Measurements from ENCODE around the gene SNRNP25.

The SNRNP25 gene

DNA sequence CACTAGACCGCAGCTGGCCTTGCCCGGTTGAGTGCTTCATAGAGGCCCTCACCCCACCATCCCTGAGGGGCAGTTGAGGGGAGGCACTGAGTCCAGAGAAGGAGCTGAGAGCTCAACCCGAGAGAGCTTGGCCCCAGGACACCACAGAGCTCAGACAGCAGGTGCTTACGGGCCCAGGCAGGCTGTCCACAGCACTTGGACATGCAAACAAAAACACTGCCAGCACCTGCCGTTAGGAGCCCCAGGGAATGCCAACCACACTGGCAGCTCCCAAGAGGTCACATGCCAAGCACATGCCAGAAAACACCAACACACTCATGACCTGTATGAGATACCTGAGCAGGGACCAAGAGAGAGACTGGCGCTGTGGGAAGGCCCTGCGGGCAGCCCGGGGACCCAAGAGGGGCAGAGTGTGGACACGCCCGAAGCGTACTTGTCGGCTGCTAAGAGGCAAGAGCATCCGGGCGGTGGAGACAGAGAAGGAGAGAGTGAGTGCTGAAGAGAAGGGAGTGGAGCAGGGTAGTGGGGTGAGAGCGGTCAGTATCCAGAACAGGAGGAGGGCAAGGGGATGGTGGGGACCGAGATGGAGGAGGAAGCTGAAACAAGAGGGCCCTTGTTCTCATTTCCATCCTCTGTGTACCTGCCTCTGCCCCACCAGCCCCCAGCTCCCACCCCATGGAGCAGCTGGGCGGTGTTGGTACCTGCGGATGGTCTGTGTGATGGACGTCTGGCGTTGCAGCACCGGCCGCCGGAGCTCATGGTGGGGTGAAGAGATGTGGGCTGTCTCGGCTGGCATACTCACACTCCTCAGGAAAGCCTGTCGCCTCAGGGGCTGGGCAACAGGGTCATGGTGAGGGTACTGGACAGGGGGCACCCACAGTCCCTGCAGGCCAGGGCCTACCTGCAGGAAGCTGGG lies 10.6 kb downstream of the SNRNP25 start:
- FAIRE-seq, result no peak

DNA sequence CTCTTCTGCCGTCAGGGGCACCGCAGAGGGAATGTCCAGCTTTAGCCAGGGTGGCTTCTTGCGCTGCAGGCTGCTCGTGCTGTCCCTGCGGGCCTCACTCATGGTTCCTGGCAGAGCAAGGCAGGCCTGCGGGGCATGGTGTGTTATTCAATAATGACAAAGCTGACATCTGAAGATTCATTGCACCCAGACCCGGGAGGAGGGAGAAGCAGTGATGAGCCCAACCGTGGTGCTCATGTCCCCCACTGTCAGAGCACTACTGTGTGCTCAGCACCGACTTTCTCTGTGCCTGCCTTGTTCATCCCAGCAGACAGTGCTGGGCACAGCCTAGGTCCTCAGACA lies 11.3 kb downstream of the SNRNP25 start:
- FAIRE-seq, result no peak

GRCh38 chr16:65745-66144 lies 12.1 kb downstream of the SNRNP25 start:
- FAIRE-seq, result no peak

GRCh38 chr16:66309-67182 lies 12.9 kb downstream of the SNRNP25 start:
- no peak for FAIRE-seq

GRCh38 chr16:67183-67791 lies 13.7 kb downstream of the SNRNP25 start:
- no peak for FAIRE-seq

GRCh38 chr16:67884-68789 lies 14.5 kb downstream of the SNRNP25 start:
- no peak for FAIRE-seq

GRCh38 chr16:69181-69580 lies 15.6 kb downstream of the SNRNP25 start:
- FAIRE-seq, result no peak

- FAIRE-seq, result no peak
These were observed 17.5 kb downstream of the SNRNP25 start for GRCh38 chr16:71210-71539.

GRCh38 chr16:71540-72401 lies 18.1 kb downstream of the SNRNP25 start:
- no peak for FAIRE-seq

DNA sequence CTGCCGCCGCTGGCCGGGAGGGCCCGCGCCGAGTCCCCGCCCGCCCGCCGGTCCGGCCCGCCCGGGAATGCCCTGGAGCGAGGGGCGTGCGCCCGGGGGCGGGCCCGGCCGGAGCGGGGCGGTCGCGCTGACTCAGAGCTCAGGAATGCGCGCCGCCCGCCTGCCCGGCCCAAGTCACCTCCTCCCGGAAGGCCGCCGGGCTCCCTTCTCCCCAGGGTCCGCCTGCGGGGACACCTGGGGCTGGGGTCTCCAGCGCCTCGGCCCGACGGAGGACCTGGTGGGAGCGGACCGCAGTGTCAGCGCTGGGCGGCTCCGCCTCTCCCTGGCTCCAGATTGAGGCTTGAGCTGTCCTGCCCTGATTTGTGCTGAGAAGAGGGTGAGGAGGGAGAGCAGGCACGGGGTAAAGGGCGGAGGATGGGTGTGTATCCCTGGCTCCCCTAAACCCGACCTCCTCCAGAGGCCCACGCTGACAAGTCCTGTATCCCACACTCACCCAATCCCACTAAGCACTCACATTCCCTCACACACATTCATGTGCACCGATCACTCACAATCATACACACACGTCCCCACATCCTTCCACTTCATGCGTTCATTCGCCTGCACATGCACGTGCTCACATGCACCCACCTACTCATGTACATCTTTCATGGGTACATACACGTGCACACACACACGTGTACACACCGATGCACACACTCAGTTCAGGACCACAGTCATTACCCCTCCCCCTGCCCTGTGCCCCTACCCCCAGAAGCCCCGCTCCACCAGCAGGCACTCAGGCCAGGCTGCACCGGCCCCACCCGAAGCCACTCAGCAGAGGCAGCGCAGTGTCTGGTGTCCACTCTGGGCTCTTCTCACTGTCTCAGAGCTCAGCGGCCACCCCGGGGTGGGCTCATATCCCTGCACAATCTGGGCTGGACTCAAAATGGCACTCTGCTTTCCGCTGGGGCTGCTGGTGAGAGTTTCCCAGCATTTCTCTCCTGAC lies 19.2 kb downstream of the SNRNP25 start, which contains the start of gene RHBDF1:
Gene RHBDF1 (minus strand): TSS at position 71 of the 988 bp plus-strand sequence. CDS start 7,616 bp downstream, outside the sequence.
- FAIRE-seq, result no peak

- FAIRE-seq, result no peak
These were observed 20.6 kb downstream of the SNRNP25 start for GRCh38 chr16:74051-74746.

GRCh38 chr16:74747-75334 lies 21.2 kb downstream of the SNRNP25 start:
- no peak for FAIRE-seq

GRCh38 chr16:75580-76501 lies 22.2 kb downstream of the SNRNP25 start:
- FAIRE-seq, result no peak

GRCh38 chr16:76535-77272 lies 23.1 kb downstream of the SNRNP25 start:
- FAIRE-seq, result no peak

GRCh38 chr16:77273-77806 lies 23.7 kb downstream of the SNRNP25 start:
- no peak for FAIRE-seq

GRCh38 chr16:77807-78443 lies 24.3 kb downstream of the SNRNP25 start, which contains the start of gene MPG:
Gene MPG (plus strand): TSS chr16:78225. CDS start chr16:78310, 85 bp downstream.
- FAIRE-seq, result no peak
